HEK293 (cell line): ENCODE measurements around the gene COP1.

Experiments used
- CTCF ChIA-PET: fragments of 350-600 bp; formaldehyde crosslinking; extraction: SDS; loops from one replicate; lab custom pipeline; 2021; ENCODE audit warnings: antibody characterized with exemption; lab: Yijun Ruan, JAX
- POLR2A ChIA-PET: fragments of 300-600 bp; formaldehyde crosslinking; extraction: SDS; loops from one replicate; lab custom pipeline; 2020; ENCODE audit warnings: antibody characterized with exemption, inconsistent platforms; lab: Yijun Ruan, JAX
- H3K27ac ChIP-seq: fragments of 200-500 bp; sonication (Bioruptor generic); 2 replicates; pipeline ENCODE4 v1.5.1; 2014; ENCODE audit warnings: low read depth, low read length, control low read depth, inconsistent platforms; ENCODE audit errors: extremely low read depth
- H3K36me3 ChIP-seq, 2 experiments: fragments of 200-500 bp in 1 of 2; sonication (Bioruptor generic) in 1 of 2; 1 replicate in 1 of 2; 2 replicates in 1 of 2; pipeline ENCODE4 v1.5.1; 2014 to 2017; ENCODE audit warnings: inconsistent platforms in 2 of 2, low read length in 2 of 2; ENCODE audit not compliant: control insufficient read depth in 2 of 2, insufficient read depth in 1 of 2
- H3K4me1 ChIP-seq: fragments of 200-500 bp; sonication (Bioruptor generic); 2 replicates; pipeline ENCODE4 v1.5.1; 2014; ENCODE audit warnings: mild to moderate bottlenecking, low read length, inconsistent platforms; ENCODE audit not compliant: control insufficient read depth, insufficient read depth
- H3K4me3 ChIP-seq: 2 replicates; pipeline ENCODE4 v1.5.1; 2011; ENCODE audit warnings: low read depth, mild to moderate bottlenecking, control low read depth, low read length, moderate library complexity
- H3K9me3 ChIP-seq: fragments of 200-500 bp; sonication (Bioruptor generic); 2 replicates; pipeline ENCODE4 v1.5.1; 2014; ENCODE audit warnings: low read depth, low read length, inconsistent platforms; ENCODE audit not compliant: control insufficient read depth, insufficient read depth
- BCL11B ChIP-seq: fragments of 450-650 bp; formaldehyde crosslinking; IDR thresholded peaks from 2 replicates; pipeline ENCODE4 v1.5.1; 2016; ENCODE audit warnings: low read depth, missing biosample characterization, missing genetic modification characterization
- FEZF1 ChIP-seq: fragments of 450-650 bp; formaldehyde crosslinking; IDR thresholded peaks from 2 replicates; pipeline ENCODE4 v1.5.1; 2016; ENCODE audit warnings: missing biosample characterization, missing genetic modification characterization
- MZF1 ChIP-seq: fragments of 450-650 bp; formaldehyde crosslinking; IDR thresholded peaks from 2 replicates; pipeline ENCODE4 v1.5.1; 2017; ENCODE audit warnings: missing biosample characterization, missing genetic modification characterization, borderline replicate concordance
- SP3 ChIP-seq: fragments of 450-650 bp; formaldehyde crosslinking; IDR thresholded peaks from 2 replicates; pipeline ENCODE4 v1.5.1; 2016; ENCODE audit warnings: missing biosample characterization, missing genetic modification characterization
- TRIM28 ChIP-seq: IDR thresholded peaks from 2 replicates; pipeline ENCODE4 v1.6.1; 2011; ENCODE audit warnings: low read length, control low read depth, borderline replicate concordance
- YY1 ChIP-seq: fragments of 450-650 bp; formaldehyde crosslinking; IDR thresholded peaks from 2 replicates; pipeline ENCODE4 v1.5.1; 2018; ENCODE audit warnings: missing biosample characterization, missing genetic modification characterization
- ZFP3 ChIP-seq: fragments of 450-650 bp; formaldehyde crosslinking; IDR thresholded peaks from 2 replicates; pipeline ENCODE4 v1.5.1; 2016; ENCODE audit warnings: low read depth, missing biosample characterization, missing genetic modification characterization
- ZNF221 ChIP-seq: fragments of 450-650 bp; formaldehyde crosslinking; IDR thresholded peaks from 2 replicates; pipeline ENCODE4 v1.5.1; 2017; ENCODE audit warnings: missing biosample characterization, missing genetic modification characterization, borderline replicate concordance
- ZNF354C ChIP-seq: fragments of 450-650 bp; formaldehyde crosslinking; IDR thresholded peaks from 2 replicates; pipeline ENCODE4 v1.5.1; 2016; ENCODE audit warnings: missing biosample characterization, missing genetic modification characterization, low read depth, borderline replicate concordance
- ZNF426 ChIP-seq: fragments of 450-650 bp; formaldehyde crosslinking; IDR thresholded peaks from 2 replicates; pipeline ENCODE4 v1.5.1; 2017; ENCODE audit warnings: missing biosample characterization, missing genetic modification characterization, mild to moderate bottlenecking, inconsistent platforms, moderate library complexity
- ZNF48 ChIP-seq: fragments of 450-650 bp; formaldehyde crosslinking; IDR thresholded peaks from 2 replicates; pipeline ENCODE4 v1.5.1; 2016; ENCODE audit warnings: missing biosample characterization, missing genetic modification characterization
- ZNF548 ChIP-seq: fragments of 450-650 bp; formaldehyde crosslinking; IDR thresholded peaks from 2 replicates; pipeline ENCODE4 v1.5.1; 2016; ENCODE audit warnings: missing biosample characterization, missing genetic modification characterization
- ZNF629 ChIP-seq: fragments of 450-650 bp; formaldehyde crosslinking; IDR thresholded peaks from 2 replicates; pipeline ENCODE4 v1.5.1; 2017; ENCODE audit warnings: missing biosample characterization, missing genetic modification characterization
- ZNF654 ChIP-seq: fragments of 450-650 bp; formaldehyde crosslinking; IDR thresholded peaks from 2 replicates; pipeline ENCODE4 v1.5.1; 2016; ENCODE audit warnings: low read depth, missing biosample characterization, missing genetic modification characterization
- ZNF660 ChIP-seq: fragments of 450-650 bp; IDR thresholded peaks from 2 replicates; pipeline ENCODE4 v1.5.1; 2018; ENCODE audit warnings: missing biosample characterization, mild to moderate bottlenecking, missing genetic modification characterization
- ZNF791 ChIP-seq: fragments of 450-650 bp; formaldehyde crosslinking; IDR thresholded peaks from 2 replicates; pipeline ENCODE4 v1.5.1; 2016; ENCODE audit warnings: missing biosample characterization, missing genetic modification characterization
- ZSCAN30 ChIP-seq: fragments of 450-650 bp; IDR thresholded peaks from 2 replicates; pipeline ENCODE4 v1.5.1; 2018; ENCODE audit warnings: missing biosample characterization, mild to moderate bottlenecking, missing genetic modification characterization, moderate library complexity
- TF ChIP-seq, protein P1 (sequence below): fragments of 450-650 bp; formaldehyde crosslinking; IDR thresholded peaks from 2 replicates; pipeline ENCODE4 v1.5.0; 2017; ENCODE audit warnings: missing biosample characterization, missing genetic modification characterization, borderline replicate concordance
- TF ChIP-seq, protein P2 (sequence below): fragments of 450-650 bp; formaldehyde crosslinking; optimal IDR thresholded peaks from 2 replicates; pipeline ENCODE3; 2016; ENCODE audit warnings: missing biosample characterization, mild to moderate bottlenecking, missing genetic modification characterization
- TF ChIP-seq, protein P3 (sequence below): fragments of 450-650 bp; formaldehyde crosslinking; IDR thresholded peaks from 2 replicates; pipeline ENCODE4 v1.5.1; 2016; ENCODE audit warnings: missing biosample characterization, missing genetic modification characterization
- TF ChIP-seq, protein P4 (sequence below): fragments of 450-650 bp; formaldehyde crosslinking; IDR thresholded peaks from 2 replicates; pipeline ENCODE4 v1.5.1; 2016; ENCODE audit warnings: missing biosample characterization, missing genetic modification characterization
- TF ChIP-seq, protein P5 (sequence below): fragments of 450-650 bp; formaldehyde crosslinking; IDR thresholded peaks from 2 replicates; pipeline ENCODE4 v1.5.1; 2016; ENCODE audit warnings: missing biosample characterization, missing genetic modification characterization

The COP1 gene

DNA sequence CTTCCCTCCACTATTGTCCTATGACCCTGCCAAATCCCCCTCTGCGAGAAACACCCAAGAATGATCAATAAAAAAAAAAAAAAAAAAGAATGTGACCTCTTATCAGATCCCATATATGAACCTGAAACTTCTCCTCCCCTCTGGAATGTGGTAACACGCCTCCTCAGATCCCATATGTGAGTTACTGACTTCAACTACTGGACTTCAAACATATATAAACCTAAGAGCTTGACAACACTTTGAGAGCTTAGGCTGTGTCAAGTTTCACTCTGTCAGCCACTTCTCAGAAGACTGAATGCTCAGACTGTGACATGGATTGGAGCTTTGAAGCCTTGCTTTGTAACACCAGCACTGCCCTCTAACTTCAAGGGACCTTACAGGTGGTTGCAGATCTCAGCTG, 148.4 kb downstream of the COP1 start (continued):
- TF ChIP-seq, protein P1, sequence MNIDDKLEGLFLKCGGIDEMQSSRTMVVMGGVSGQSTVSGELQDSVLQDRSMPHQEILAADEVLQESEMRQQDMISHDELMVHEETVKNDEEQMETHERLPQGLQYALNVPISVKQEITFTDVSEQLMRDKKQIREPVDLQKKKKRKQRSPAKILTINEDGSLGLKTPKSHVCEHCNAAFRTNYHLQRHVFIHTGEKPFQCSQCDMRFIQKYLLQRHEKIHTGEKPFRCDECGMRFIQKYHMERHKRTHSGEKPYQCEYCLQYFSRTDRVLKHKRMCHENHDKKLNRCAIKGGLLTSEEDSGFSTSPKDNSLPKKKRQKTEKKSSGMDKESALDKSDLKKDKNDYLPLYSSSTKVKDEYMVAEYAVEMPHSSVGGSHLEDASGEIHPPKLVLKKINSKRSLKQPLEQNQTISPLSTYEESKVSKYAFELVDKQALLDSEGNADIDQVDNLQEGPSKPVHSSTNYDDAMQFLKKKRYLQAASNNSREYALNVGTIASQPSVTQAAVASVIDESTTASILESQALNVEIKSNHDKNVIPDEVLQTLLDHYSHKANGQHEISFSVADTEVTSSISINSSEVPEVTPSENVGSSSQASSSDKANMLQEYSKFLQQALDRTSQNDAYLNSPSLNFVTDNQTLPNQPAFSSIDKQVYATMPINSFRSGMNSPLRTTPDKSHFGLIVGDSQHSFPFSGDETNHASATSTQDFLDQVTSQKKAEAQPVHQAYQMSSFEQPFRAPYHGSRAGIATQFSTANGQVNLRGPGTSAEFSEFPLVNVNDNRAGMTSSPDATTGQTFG (tag by site-specific recombination) = no peak
- TF ChIP-seq BCL11B (tag by site-specific recombination) (no peak), FEZF1 (tag by site-specific recombination) (peak; percentile 55), ZNF548 (no peak), ZNF791 (tag by site-specific recombination) (no peak)
- TF ChIP-seq, protein P2, sequence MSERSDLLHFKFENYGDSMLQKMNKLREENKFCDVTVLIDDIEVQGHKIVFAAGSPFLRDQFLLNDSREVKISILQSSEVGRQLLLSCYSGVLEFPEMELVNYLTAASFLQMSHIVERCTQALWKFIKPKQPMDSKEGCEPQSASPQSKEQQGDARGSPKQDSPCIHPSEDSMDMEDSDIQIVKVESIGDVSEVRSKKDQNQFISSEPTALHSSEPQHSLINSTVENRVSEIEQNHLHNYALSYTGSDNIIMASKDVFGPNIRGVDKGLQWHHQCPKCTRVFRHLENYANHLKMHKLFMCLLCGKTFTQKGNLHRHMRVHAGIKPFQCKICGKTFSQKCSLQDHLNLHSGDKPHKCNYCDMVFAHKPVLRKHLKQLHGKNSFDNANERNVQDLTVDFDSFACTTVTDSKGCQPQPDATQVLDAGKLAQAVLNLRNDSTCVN = no peak

DNA sequence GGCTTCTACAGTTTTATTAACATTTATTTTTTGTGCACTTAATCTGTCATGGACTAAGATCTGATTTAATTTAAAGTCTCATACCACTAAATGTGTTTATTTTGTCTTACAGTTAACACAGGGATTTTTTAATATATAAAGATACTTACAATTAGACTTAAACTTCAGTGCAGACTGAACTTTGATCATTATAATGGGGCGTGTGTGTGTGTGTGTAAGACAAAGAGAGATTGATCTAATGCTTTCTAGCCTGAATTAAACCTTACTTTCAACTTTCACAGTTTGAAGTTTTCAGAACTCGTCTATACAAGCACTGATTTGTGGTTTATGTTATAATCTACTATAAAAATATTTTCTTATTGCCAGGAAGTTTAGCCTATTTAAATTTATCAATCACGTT, 150.8 kb downstream of the COP1 start:
- H3K27ac ChIP-seq = no peak overlapping the region
- POLR2A ChIA-PET = no interaction called here
- H3K9me3 ChIP-seq = no peaks in the 10 kb centered on the region
- TF ChIP-seq YY1 (tag by site-specific recombination) (no peak), ZFP3 (no peak), SP3 (tag by site-specific recombination) (no peak), ZNF654 (tag by site-specific recombination) (no peak)
- H3K36me3 ChIP-seq = no peaks in the 10 kb centered on the region
- CTCF ChIA-PET = no interaction called here
- H3K4me1 ChIP-seq = no peaks in the 10 kb centered on the region
- H3K4me3 ChIP-seq = no peak overlapping the region

DNA sequence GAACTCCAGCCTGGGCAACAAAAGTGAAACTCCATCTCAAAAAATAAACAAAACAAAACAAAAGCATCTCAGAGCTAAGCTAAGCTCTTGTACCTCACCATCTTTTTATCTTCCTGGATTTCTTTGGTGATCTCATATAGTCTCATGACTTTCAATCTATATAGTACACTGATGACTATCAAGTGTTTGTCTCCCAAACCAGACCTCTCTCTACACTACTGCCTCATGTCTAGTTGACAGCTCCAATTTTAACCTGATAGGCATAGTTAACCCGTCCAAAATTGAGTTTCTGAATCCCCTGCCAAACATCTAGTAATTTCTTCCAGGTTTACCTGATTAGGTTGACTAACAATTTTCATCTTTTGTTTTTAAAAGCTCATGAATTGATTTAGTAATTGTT, 151.7 kb downstream of the COP1 start:
- Histone ChIP-seq H3K4me1 (0 out of 2 replicates have a peak, but pooled peaks cover 5% of the 10 kb centered on the region), H3K4me3 (no peak overlapping the region), H3K36me3 (no peaks in the 10 kb centered on the region), H3K27ac (no peak overlapping the region), H3K9me3 (no peaks in the 10 kb centered on the region)
- TF ChIP-seq ZSCAN30 (tag by site-specific recombination) (no peak), TRIM28 (no peak), ZNF354C (tag by site-specific recombination) (no peak), ZNF48 (no peak)
- TF ChIP-seq, protein P3, sequence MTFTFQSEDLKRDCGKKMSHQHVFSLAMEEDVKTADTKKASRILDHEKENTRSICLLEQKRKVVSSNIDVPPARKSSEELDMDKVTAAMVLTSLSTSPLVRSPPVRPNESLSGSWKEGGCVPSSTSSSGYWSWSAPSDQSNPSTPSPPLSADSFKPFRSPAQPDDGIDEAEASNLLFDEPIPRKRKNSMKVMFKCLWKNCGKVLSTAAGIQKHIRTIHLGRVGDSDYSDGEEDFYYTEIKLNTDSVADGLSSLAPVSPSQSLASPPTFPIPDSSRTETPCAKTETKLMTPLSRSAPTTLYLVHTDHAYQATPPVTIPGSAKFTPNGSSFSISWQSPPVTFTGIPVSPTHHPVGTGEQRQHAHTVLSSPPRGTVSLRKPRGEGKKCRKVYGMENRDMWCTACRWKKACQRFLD (tag by site-specific recombination) = no peak
- POLR2A ChIA-PET = no interaction called here
- CTCF ChIA-PET = interaction anchor here (0.7 kb wide), 1 partner anchor 44 kb away, joined by 3 read pairs; no protein-coding TSS in a partner anchor

DNA sequence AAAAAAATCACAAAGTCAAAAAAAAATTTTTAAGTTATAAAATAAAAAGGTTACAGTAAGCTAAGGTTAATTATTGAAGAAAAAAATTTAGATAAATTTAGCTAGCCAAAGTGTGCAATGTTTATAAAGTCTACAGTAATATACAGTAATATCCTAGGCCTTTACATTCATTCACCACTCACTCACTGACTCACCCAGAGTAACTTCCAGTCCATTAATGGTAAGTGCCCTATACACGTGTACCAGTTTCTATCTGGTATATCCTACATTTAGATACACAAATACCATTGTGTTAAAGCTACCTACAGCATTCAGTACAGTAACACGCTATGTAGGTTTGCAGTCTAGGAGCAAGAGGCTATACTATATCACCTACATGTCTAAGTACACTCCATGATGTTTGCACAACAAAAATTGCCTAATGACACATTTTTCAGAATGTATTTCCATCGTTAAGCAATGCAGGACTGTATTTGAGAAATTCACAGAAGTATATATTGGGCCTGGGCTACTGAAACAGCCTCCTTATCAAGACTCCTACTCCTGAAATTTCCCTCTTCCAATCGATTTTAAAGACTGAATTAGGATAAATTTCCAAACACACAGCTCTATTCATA, 155.1 kb downstream of the COP1 start:
- H3K9me3 ChIP-seq = no peaks in the 10 kb centered on the region
- CTCF ChIA-PET = interaction anchor here (0.7 kb wide), 1 partner anchor 42 kb away, joined by 3 read pairs; no protein-coding TSS in a partner anchor
- no peak overlapping the region for H3K4me3 ChIP-seq
- POLR2A ChIA-PET = no interaction called here
- 0 out of 2 replicates have a peak, but pooled peaks cover 5% of the 10 kb centered on the region for H3K4me1 ChIP-seq
- H3K27ac ChIP-seq = no peak overlapping the region
- no peaks in the 10 kb centered on the region for H3K36me3 ChIP-seq
- TF ChIP-seq ZNF426 (tag by site-specific recombination) = no peak
- TF ChIP-seq, protein P4, sequence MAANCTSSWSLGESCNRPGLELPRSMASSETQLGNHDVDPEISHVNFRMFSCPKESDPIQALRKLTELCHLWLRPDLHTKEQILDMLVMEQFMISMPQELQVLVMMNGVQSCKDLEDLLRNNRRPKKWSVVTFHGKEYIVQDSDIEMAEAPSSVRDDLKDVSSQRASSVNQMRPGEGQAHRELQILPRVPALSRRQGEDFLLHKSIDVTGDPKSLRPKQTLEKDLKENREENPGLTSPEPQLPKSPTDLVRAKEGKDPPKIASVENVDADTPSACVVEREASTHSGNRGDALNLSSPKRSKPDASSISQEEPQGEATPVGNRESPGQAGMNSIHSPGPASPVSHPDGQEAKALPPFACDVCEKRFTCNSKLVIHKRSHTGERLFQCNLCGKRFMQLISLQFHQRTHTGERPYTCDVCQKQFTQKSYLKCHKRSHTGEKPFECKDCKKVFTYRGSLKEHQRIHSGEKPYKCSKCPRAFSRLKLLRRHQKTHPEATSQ (tag by site-specific recombination) = no peak
- TF ChIP-seq ZNF221 (tag by site-specific recombination) = no peak
- TF ChIP-seq, protein P5, sequence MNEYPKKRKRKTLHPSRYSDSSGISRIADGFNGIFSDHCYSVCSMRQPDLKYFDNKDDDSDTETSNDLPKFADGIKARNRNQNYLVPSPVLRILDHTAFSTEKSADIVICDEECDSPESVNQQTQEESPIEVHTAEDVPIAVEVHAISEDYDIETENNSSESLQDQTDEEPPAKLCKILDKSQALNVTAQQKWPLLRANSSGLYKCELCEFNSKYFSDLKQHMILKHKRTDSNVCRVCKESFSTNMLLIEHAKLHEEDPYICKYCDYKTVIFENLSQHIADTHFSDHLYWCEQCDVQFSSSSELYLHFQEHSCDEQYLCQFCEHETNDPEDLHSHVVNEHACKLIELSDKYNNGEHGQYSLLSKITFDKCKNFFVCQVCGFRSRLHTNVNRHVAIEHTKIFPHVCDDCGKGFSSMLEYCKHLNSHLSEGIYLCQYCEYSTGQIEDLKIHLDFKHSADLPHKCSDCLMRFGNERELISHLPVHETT (tag by site-specific recombination) = no peak
- TF ChIP-seq ZNF660 (tag by site-specific recombination) = no peak
- no peak for TF ChIP-seq ZNF629
- no peak for TF ChIP-seq MZF1 (tag by site-specific recombination)
